ENCODE data around the gene FAM98C. TPM values are rescaled to one million over a fixed set of nuclear protein-coding genes. Genes with fewer than 3 reads are reported as not detected.

FAM98C gene
- total RNA-seq, 1 donor = 7.8 TPM

DNA sequence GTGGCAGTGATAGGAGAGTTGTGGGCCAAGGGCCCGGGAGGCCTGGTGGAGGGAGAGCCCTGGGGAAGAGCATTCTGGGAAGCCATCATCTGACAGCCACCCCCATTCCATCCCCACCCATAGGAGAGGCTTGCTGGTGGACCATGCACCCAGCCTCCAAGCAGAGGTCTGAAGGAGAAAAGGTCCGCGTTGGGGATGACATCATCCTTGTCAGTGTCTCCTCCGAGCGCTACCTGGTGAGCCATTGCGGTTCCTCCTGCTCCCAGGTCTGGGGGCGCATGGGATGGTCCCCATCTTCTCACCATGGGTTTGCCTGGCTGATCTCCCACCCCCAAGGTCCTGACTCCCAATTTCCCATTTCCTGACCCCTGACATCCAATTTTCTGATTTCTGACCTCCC is 41.1 kb downstream of the FAM98C start:
- H3K4me3 ChIP-seq (ENCODE audit: low read depth, low read length) = no peak overlapping the region
- DNase-seq (ENCODE audit: low read depth) = no peak
- TF ChIP-seq, protein P1, sequence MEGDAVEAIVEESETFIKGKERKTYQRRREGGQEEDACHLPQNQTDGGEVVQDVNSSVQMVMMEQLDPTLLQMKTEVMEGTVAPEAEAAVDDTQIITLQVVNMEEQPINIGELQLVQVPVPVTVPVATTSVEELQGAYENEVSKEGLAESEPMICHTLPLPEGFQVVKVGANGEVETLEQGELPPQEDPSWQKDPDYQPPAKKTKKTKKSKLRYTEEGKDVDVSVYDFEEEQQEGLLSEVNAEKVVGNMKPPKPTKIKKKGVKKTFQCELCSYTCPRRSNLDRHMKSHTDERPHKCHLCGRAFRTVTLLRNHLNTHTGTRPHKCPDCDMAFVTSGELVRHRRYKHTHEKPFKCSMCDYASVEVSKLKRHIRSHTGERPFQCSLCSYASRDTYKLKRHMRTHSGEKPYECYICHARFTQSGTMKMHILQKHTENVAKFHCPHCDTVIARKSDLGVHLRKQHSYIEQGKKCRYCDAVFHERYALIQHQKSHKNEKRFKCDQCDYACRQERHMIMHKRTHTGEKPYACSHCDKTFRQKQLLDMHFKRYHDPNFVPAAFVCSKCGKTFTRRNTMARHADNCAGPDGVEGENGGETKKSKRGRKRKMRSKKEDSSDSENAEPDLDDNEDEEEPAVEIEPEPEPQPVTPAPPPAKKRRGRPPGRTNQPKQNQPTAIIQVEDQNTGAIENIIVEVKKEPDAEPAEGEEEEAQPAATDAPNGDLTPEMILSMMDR (IDR thresholded peaks at IDR 0.05; ENCODE audit: insufficient read depth, low read depth, low read length) = no peak

DNA sequence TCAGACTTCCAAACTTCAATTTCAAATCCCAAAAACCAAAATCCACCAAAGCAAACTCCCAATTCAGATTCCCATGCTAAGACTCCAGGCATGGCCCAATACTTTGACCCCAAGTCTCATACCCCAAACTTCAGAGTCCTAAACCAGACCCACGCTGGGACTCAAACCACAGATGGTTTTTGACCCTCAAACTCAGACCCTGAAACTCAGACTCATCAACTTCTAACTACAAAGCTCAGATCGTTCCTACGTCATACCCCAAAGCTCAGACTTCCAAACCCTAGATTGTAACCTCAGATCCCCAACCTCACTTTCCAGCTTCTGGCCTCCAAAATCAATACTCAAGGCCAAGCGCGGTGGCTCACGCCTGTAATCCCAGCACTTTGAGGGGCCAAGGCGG is 42.5 kb downstream of the FAM98C start:
- TF ChIP-seq, protein P1 (IDR thresholded peaks at IDR 0.05; ENCODE audit: insufficient read depth, low read depth, low read length) = no peak
- DNase-seq (ENCODE audit: low read depth) = no peak
- H3K4me3 ChIP-seq (ENCODE audit: low read depth, low read length) = no peak overlapping the region

DNA sequence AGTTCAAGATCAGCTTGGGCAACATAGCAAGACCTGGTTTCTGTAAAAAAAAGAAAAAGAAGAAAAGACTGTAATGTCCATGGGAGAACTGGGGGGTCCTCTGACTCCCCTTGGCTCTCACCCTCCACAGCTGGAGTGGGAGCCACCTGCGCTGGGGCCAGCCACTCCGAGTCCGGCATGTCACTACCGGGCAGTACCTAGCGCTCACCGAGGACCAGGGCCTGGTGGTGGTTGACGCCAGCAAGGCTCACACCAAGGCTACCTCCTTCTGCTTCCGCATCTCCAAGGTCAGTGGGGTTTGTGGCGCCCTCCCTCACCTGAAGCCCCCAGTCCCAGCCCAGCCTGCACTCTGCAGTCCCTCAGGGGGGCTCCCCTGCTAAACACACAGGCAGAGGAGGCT is 45.3 kb downstream of the FAM98C start:
- H3K4me3 ChIP-seq (ENCODE audit: low read depth, low read length) = no peak overlapping the region
- DNase-seq (ENCODE audit: low read depth) = no peak
- TF ChIP-seq, protein P1 (IDR thresholded peaks at IDR 0.05; ENCODE audit: insufficient read depth, low read depth, low read length) = no peak

DNA sequence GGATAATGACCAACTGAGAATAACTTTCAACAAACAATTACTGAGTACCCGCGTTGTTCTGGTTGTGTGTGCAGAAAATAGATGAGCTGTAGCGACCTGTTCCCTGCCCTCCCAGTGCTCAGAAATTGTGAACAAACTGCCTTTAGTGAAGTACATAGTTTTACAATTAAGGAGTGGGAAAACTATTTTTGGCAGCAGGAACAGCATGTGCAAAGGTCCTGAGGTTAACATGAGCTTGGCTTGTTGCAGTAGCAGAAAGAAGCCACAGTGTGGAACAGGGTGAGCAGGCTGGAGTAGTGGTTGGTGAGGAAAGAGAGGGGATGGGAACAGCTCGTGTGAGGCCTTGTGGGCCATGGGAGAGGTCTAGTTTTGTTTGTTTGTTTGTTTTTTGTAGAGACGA is 46.6 kb downstream of the FAM98C start:
- H3K4me3 ChIP-seq (ENCODE audit: low read depth, low read length) = no peak overlapping the region
- DNase-seq (ENCODE audit: low read depth) = no peak
- TF ChIP-seq, protein P1 (IDR thresholded peaks at IDR 0.05; ENCODE audit: insufficient read depth, low read depth, low read length) = no peak

DNA sequence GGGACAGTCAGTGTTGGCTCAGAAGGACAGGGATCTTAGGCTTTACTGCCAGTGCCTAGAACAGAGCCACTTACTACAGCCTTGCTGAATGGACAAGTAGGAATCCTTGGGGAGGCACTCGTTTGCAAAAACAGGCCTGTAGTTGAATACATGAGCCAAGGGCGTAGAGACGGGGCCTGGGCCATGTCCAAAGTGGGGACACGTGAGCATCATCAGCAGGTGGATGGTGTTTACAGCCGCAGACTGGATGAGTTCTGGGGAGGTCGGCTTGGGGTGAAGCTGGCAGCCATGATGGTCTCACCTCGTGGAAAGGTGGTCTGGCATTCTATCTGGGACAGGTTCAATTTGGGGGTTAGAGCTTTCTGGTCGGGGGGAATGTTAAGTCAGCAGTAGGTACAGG is 48.1 kb downstream of the FAM98C start:
- no peak overlapping the region for H3K4me3 ChIP-seq (ENCODE audit: low read depth, low read length)
- no peak for DNase-seq (ENCODE audit: low read depth)
- TF ChIP-seq, protein P1 (IDR thresholded peaks at IDR 0.05; ENCODE audit: insufficient read depth, low read depth, low read length) = no peak

DNA sequence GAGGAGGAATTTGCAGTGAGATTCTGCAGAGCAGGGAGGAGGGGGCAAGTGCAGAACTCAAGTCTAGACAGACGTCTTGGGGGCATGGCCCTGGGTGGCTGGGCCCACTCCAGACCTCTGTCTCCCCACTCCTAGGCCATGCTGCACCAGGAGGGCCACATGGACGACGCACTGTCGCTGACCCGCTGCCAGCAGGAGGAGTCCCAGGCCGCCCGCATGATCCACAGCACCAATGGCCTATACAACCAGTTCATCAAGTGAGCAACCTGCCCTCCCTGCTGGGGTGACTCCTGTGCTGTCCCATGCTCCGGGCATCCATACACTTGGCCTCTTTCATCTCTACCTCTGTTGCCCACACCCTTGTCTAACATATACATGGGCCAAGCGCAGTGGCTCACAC is 48.7 kb downstream of the FAM98C start:
- no peak overlapping the region for H3K4me3 ChIP-seq (ENCODE audit: low read depth, low read length)

More for the DNA sequence above, 48.7 kb downstream of the FAM98C start:
- TF ChIP-seq, protein P1 (IDR thresholded peaks at IDR 0.05; ENCODE audit: insufficient read depth, low read depth, low read length) = no peak
- DNase-seq (ENCODE audit: low read depth) = no peak

All from fibroblast of villous mesenchyme (primary cell).